Measurements from ENCODE around the gene SLC12A8.
A peak's percentile ranks its signal among the peaks of the same experiment; 100 is the strongest.

The SLC12A8 gene

DNA sequence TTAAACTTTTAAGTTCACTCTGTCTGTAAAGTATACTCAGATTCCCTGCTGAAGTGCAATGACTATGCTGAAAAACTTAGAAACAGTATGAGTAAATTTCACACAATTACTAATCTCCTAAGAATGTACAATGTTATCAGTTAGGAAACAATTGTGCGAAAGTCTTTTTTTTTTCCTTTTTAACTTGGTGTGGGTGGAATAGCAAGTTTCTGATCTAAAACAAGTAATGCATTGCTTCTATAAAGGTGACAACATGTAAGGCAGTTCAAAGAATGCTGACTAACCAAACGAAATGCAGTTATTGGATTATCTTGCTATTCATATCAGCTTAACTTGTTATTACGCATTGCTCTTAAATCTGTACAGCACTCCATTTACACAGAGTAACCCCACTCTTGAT lies 19.3 kb upstream of the SLC12A8 start:
- peaks cover 3% of the 10 kb centered on the region for H3K9me3 Mint-ChIP-seq
- peaks cover 73% of the 10 kb centered on the region for H3K36me3 Mint-ChIP-seq (ENCODE audit: low read depth)
- H3K27ac Mint-ChIP-seq: peak overlapping the region; percentile 94
- peak overlapping the region; percentile 20 for H3K4me3 Mint-ChIP-seq
- H3K27me3 Mint-ChIP-seq: no peaks in the 10 kb centered on the region
- no peak for DNase-seq
- peaks cover 40% of the 10 kb centered on the region for H3K4me1 Mint-ChIP-seq (ENCODE audit: low read depth)

DNA sequence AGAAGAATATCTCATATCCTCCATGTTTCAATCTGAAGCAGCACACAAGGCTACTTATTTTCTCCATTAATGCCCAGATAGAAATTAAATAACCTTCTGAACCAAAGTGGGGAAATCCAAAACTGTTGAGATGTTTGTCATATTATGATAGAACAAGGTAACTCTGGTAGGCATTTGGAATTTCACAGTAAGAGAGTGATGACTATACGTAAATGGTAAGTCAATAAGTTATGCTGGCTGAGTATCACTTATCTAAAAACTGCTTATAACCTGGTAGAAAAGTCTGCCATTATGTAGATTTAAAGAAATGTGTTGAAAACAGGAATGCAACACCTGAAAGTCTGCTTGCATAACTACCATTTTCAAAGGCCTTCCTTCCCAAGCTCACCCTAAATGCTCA lies 17.2 kb upstream of the SLC12A8 start:
- no peaks in the 10 kb centered on the region for H3K9me3 Mint-ChIP-seq
- no peak for DNase-seq
- peaks cover 58% of the 10 kb centered on the region for H3K36me3 Mint-ChIP-seq (ENCODE audit: low read depth)
- peak overlapping the region; percentile 18 for H3K27ac Mint-ChIP-seq
- H3K4me1 Mint-ChIP-seq (ENCODE audit: low read depth): peaks cover 37% of the 10 kb centered on the region
- no peaks in the 10 kb centered on the region for H3K27me3 Mint-ChIP-seq
- H3K4me3 Mint-ChIP-seq: no peak overlapping the region

DNA sequence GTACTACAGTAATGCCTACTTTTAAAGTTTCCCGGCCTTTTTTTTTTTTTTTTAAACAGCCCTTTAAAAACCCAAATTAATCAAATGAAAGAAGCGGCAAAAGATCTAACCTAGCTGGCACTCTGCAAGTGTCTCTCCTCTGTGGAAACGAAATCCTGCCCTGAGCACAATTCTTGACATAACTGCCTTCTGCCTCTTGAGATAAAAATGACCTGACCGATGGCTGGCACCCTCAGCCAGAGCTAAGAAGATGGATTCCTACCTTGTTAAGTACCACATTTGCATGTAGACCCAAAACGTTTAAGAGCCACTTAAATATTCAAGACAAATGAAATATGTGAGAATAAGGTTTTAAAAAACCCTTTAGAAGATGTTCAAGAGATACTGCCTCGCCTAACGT lies 16.6 kb upstream of the SLC12A8 start:
- no peaks in the 10 kb centered on the region for H3K9me3 Mint-ChIP-seq
- peaks cover 58% of the 10 kb centered on the region for H3K36me3 Mint-ChIP-seq (ENCODE audit: low read depth)
- DNase-seq: no peak
- H3K27me3 Mint-ChIP-seq: no peaks in the 10 kb centered on the region
- no peak overlapping the region for H3K4me3 Mint-ChIP-seq
- peak overlapping the region; percentile 18 for H3K27ac Mint-ChIP-seq
- peaks cover 39% of the 10 kb centered on the region for H3K4me1 Mint-ChIP-seq (ENCODE audit: low read depth)

DNA sequence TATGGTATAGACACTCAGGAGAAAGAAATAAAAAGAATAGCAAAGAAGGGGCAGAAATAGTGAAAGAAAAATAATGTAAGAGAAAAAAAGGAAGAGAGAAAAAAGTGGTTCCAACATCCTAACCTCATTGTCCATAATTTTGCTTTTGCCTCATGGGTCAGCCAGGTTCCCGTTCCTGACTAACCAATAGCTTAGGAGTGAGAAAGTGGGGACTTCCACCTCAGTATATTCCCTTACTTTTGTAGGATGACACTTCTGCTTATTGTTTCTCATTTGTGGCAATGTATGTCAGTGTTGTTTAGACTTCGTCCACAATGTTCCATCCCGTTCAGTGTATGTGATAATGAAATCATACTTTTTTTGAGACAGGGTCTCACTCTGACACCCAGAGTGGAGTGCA lies 9.3 kb upstream of the SLC12A8 start:
- Mint-ChIP-seq H3K27me3 (no peaks in the 10 kb centered on the region), H3K4me3 (no peak overlapping the region), H3K9me3 (no peaks in the 10 kb centered on the region), H3K27ac (no peak overlapping the region), H3K36me3 (ENCODE audit: low read depth) (peaks cover 4% of the 10 kb centered on the region), H3K4me1 (ENCODE audit: low read depth) (peaks cover 11% of the 10 kb centered on the region)
- DNase-seq: no peak

DNA sequence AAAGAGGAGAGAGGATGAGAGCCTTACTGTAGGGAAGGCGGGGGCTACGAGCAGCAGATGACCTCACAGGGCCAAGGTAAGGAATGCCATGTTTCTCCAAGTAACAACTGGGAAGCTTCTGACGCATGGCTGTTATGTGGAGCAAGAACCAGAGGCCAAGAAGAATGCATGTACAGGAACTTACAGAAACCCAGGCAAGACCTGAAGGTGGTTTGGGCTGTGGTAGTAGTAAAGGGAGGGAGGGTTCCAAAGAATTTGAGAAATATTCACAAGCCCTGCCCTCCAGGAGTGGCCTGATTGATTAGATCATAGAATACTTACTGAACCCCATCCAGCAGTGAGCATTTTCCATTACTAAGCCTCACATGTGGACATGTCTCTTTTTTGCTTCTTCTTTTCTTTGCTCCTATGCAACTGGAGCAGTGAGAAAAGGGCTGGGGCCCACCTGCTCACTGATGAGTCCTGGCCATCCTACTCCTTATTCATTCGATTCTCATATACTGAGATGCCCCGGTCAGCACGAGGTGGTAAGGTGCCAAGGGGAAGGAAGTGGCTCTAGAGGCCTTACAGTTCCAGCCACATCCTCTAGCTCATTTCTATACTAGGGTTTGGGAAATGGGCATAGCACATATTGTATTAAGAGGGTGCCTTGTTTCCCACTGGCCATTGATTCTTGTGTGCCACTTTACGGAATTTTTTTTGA lies 8.3 kb upstream of the SLC12A8 start:
- Mint-ChIP-seq H3K4me1 (ENCODE audit: low read depth) (peaks cover 11% of the 10 kb centered on the region), H3K36me3 (ENCODE audit: low read depth) (peaks cover under 1% of the 10 kb centered on the region), H3K9me3 (no peaks in the 10 kb centered on the region), H3K27me3 (no peaks in the 10 kb centered on the region), H3K27ac (no peak overlapping the region), H3K4me3 (no peak overlapping the region)
- DNase-seq: no peak

DNA sequence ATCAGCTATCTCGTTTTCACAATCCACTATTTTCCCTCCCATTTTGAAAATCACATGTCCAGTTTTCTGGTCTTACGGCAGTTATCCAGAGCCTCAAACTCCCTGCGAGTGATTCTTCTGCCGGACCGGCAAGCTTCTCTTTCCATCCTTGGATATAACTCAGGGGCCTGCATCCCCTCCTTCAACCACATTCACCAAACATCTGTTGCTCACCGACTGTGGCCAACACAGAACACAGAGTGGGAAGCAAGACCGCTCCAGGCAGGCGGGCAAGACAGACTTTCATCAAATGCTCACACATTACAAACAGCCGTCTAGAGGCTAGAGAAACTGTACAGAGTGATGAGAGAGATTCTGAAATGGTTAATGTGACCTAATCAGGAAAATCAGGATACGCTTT lies 7.6 kb upstream of the SLC12A8 start:
- H3K4me1 Mint-ChIP-seq (ENCODE audit: low read depth): peaks cover 11% of the 10 kb centered on the region
- H3K36me3 Mint-ChIP-seq (ENCODE audit: low read depth): no peaks in the 10 kb centered on the region
- no peak overlapping the region for H3K27ac Mint-ChIP-seq
- H3K9me3 Mint-ChIP-seq: no peaks in the 10 kb centered on the region
- no peak overlapping the region for H3K4me3 Mint-ChIP-seq
- DNase-seq: no peak
- H3K27me3 Mint-ChIP-seq: no peaks in the 10 kb centered on the region

DNA sequence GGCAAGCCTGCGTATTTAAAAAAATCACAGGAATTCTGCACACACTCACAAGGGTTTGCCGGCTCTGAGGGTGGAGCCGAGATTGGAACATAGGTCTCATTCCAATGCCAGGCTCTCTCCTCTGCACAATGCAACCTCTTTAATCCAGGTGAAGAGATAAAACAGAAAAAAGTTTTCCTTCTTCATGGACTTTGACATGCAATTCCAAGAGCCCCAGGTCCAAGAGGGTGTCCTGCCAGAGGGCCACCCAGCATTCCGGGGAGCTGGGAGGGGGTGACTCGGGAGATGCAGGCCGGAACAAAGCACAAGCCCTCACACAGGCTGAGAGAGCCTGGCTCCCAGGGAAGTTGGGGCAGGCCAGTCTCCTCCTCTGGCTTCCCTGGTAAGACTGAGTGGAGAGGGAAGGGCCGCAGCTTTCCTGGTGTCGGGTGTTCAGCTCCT lies 6.7 kb upstream of the SLC12A8 start:
- Mint-ChIP-seq H3K4me1 (ENCODE audit: low read depth) (peaks cover 16% of the 10 kb centered on the region), H3K27ac (no peak overlapping the region), H3K27me3 (peaks cover 5% of the 10 kb centered on the region), H3K36me3 (ENCODE audit: low read depth) (no peaks in the 10 kb centered on the region), H3K9me3 (no peaks in the 10 kb centered on the region), H3K4me3 (no peak overlapping the region)
- DNase-seq: no peak

DNA sequence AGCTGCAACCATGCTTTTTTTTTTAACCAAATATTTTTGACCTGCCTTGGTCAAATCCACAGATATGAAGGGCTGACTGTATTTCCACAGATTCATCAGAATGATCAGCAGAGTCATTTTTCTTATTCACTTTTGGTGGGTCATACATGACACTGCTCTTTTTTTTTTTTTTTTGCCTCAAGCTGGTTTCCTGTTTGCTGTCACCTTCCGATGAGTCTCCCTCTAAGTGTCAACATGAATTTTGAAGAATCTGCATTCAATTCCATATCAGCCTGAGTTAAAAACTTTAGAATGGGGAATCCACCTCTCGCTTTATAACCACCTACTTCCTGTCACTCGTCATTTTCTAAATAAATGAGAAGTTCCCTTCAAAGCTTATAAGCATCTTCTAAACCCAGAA lies 2.2 kb upstream of the SLC12A8 start:
- no peaks in the 10 kb centered on the region for H3K9me3 Mint-ChIP-seq
- peaks cover 22% of the 10 kb centered on the region for H3K4me1 Mint-ChIP-seq (ENCODE audit: low read depth)
- DNase-seq: no peak
- H3K27me3 Mint-ChIP-seq: peaks cover 44% of the 10 kb centered on the region
- H3K27ac Mint-ChIP-seq: no peak overlapping the region
- no peak overlapping the region for H3K4me3 Mint-ChIP-seq
- H3K36me3 Mint-ChIP-seq (ENCODE audit: low read depth): no peaks in the 10 kb centered on the region

DNA sequence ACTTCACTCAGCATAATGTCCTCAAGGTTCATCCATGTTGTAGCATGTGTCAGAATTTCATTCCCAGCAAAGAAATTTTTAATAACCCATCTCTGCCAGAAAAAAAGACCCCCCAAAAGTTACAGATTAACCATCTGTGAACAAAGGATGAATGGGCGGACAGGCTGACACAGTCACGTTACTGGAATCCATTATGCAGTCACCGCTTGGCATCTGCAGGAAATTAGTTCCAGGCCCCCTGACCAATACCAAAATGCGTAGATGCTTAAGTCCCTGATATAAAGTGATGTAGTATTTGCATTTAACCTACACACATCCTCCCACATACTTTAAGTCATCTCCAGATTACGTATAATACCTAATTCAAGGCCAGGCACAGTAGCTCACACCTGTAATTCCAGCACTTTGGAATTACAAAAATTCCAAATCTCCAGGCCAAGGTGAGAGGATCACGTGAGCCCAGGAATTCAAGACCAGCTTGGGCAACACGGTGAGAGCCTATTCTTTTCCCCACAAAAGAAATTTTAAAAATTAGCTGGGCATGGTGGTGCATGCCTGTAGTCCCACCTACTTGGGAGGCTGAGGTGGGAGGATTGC lies 1.5 kb upstream of the SLC12A8 start:
- H3K27me3 Mint-ChIP-seq: peaks cover 51% of the 10 kb centered on the region
- H3K36me3 Mint-ChIP-seq (ENCODE audit: low read depth): no peaks in the 10 kb centered on the region
- H3K27ac Mint-ChIP-seq: no peak overlapping the region
- no peak for DNase-seq
- no peaks in the 10 kb centered on the region for H3K9me3 Mint-ChIP-seq
- peaks cover 26% of the 10 kb centered on the region for H3K4me1 Mint-ChIP-seq (ENCODE audit: low read depth)
- H3K4me3 Mint-ChIP-seq: no peak overlapping the region

DNA sequence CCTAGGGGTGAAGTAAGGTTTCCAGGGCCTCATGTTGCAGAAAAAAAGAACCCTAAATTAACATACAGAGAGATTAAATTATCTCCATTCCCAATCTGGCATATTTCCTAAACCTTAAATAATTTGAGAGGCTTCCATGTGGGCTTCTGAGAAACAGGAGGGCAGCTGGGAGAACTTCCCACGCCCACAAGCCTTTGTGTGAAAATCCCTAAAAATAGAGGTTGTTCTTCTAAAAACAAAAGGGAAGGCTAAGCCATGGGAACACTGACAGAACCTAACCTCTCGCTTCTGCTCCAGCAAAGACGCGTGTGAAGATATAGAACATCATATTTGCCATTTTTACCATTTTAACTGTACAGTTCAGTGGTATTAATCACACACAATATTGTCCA lies 812 bp upstream of the SLC12A8 start:
- Mint-ChIP-seq H3K4me1 (ENCODE audit: low read depth) (peaks cover 26% of the 10 kb centered on the region), H3K9me3 (no peaks in the 10 kb centered on the region), H3K4me3 (no peak overlapping the region), H3K27me3 (peaks cover 51% of the 10 kb centered on the region), H3K36me3 (ENCODE audit: low read depth) (no peaks in the 10 kb centered on the region), H3K27ac (no peak overlapping the region)
- no peak for DNase-seq

DNA sequence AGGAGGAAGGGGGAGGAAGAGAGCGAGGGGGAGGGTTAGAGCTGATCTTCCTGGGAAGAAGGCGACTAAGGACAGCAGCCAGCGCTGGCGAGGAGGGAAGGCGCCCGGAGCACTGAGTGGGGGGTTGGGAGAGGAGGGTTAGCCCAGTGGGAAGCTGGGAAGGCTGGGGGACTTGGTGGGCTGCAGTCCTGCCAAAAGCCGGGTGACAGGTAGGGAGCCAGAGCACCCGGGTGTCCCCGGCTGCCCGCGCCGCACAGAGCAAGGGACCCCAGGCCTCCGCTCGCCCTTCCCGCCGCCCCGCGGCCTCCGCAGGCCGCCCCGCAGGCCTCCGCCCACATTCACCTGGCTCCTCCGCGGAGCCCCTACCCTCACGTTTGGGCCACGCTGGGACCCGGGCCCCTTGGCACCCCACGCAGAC lies 448 bp downstream of the SLC12A8 start:
- H3K36me3 Mint-ChIP-seq (ENCODE audit: low read depth): no peaks in the 10 kb centered on the region
- no peak for DNase-seq
- H3K27ac Mint-ChIP-seq: no peak overlapping the region
- H3K9me3 Mint-ChIP-seq: no peaks in the 10 kb centered on the region
- peak overlapping the region; percentile 28 for H3K4me3 Mint-ChIP-seq
- peaks cover 60% of the 10 kb centered on the region for H3K27me3 Mint-ChIP-seq
- peaks cover 26% of the 10 kb centered on the region for H3K4me1 Mint-ChIP-seq (ENCODE audit: low read depth)

DNA sequence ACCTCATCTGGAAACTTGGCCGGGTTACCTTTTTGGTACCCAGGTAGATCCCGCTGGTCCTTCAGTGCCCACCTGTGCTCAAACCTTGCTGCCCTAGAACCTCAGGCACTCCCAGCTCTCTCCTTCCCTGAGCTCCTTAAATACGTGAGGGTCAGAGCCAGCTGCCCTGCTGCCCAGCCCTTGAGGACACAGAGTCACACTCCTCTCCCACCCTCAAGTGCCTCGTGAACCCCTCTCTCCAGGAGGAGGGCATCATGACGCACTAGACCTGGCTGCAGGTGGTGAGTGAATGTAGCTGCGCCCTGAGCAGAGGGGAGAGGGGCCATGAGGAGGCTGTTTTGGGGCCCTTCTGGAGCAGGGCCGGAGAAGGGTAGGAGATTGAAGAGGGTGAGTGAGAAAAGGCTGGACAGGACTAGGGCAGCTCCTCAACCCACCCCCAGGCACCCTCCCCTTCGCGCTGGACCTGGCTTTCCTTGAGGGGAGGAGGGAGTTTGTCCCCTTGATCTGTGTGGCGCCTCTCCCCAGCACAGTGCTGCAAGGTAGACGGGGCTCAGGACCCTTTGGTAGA lies 941 bp downstream of the SLC12A8 start:
- Mint-ChIP-seq H3K4me1 (ENCODE audit: low read depth) (peaks cover 26% of the 10 kb centered on the region), H3K36me3 (ENCODE audit: low read depth) (no peaks in the 10 kb centered on the region), H3K9me3 (no peaks in the 10 kb centered on the region), H3K4me3 (peak overlapping the region; percentile 28), H3K27ac (no peak overlapping the region), H3K27me3 (peaks cover 64% of the 10 kb centered on the region)
- DNase-seq: no peak

DNA sequence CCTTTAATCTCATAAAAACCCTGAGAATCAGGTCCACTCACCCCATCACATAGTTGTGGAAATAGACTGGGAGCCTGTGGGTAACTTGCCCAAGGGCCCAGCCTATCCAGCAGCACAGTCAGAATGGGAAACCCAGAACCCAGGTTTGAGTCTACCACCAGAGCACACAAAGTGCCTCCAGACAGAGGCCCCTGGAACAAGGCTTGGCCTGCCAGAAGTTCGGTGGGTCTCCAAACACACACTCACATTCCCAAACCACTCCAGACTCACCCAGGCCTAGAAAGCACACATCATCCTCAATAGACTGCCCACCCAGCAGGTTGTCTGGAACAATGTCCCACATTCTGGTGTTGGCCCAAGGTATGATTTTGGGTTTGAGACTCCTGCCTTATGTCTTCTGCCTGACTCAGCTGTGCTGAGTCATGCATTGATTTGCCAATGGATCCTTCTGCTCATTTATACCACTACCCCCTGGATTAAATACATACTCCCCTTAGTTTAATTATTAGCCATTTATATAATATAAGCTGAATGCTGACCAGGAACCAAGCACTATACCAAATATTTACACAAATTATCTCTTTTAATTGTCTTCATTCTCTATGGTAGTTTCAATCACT lies 4.5 kb downstream of the SLC12A8 start:
- Mint-ChIP-seq H3K9me3 (no peaks in the 10 kb centered on the region), H3K27ac (no peak overlapping the region), H3K4me1 (ENCODE audit: low read depth) (peaks cover 10% of the 10 kb centered on the region), H3K4me3 (no peak overlapping the region), H3K36me3 (ENCODE audit: low read depth) (no peaks in the 10 kb centered on the region), H3K27me3 (peaks cover 64% of the 10 kb centered on the region)
- no peak for DNase-seq

DNA sequence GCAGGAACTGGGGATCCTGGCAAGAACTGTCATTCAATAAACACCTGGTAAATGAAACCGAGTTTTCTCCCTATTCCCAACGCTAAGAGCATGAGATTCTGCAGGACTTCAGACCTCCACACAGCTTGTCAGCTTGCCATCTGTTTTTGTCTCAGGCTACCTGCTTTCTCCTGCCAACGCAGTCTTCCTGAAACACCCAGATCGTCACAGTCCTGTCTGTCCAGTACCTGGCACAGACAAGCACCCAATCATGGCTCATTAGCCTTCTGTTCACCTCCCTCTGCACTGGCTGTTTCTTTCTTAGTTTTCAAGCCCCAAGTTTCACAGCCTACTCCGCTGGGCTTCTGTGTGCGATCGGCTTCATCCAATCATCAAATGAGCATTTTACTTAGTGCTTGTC lies 5.0 kb downstream of the SLC12A8 start:
- no peak overlapping the region for H3K27ac Mint-ChIP-seq
- no peak overlapping the region for H3K4me3 Mint-ChIP-seq
- H3K36me3 Mint-ChIP-seq (ENCODE audit: low read depth): no peaks in the 10 kb centered on the region
- H3K4me1 Mint-ChIP-seq (ENCODE audit: low read depth): peaks cover 10% of the 10 kb centered on the region
- H3K27me3 Mint-ChIP-seq: peaks cover 61% of the 10 kb centered on the region
- no peaks in the 10 kb centered on the region for H3K9me3 Mint-ChIP-seq
- no peak for DNase-seq

DNA sequence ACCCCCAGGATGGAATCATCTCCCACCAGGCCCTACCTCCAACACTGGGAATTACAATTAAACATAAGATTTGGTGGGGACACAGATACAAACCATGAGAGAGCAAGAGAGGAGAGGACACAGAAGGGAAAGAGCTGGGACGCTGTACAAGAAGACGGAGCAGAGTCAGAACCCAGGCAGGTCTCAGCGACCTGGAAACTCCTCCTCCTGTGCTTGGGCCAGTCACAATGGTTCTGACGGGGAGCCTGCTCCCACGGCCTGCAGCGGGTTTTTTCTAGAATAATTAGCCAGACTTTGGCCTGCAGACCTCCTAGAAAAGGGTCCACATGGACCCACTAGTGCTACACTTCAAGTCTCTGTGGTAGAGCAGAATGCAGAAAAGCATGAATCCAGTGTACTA lies 5.6 kb downstream of the SLC12A8 start:
- no peak overlapping the region for H3K4me3 Mint-ChIP-seq
- DNase-seq: no peak
- no peaks in the 10 kb centered on the region for H3K9me3 Mint-ChIP-seq
- H3K36me3 Mint-ChIP-seq (ENCODE audit: low read depth): no peaks in the 10 kb centered on the region
- peaks cover 59% of the 10 kb centered on the region for H3K27me3 Mint-ChIP-seq
- peaks cover 10% of the 10 kb centered on the region for H3K4me1 Mint-ChIP-seq (ENCODE audit: low read depth)
- H3K27ac Mint-ChIP-seq: no peak overlapping the region

All from activated T-cell treated with anti-CD3 and anti-CD28 coated beads, Interleukin-2, amount 50 U/mL, for 24 hours (primary cell).